Heart left ventricle (tissue), 16 donors: ENCODE results near the gene FLYWCH1. TPM values are rescaled to one million over a fixed set of nuclear protein-coding genes. Genes with fewer than 3 reads are reported as not detected.

Experiments
- ATAC-seq, 4 donors: fragments of 200-7000 bp; cut with Tn5 transposase; one replicate each; pipeline ENCODE4 v1.9.1; 2020 to 2022; ENCODE audit warnings: moderate library complexity in 4 of 4, mild to moderate bottlenecking in 3 of 4, moderate number of reproducible peaks in 1 of 4
- DNase-seq, 5 donors: peaks; one replicate each; pipeline ENCODE4 v3.0.0-alpha.2; 2020
- H3K27ac ChIP-seq, 12 donors: fragments of 200-600 bp; sonication (generic) in 4 of 12; one replicate each; pipeline versions ENCODE4 v1.5.0 to v1.8.0; 2016 to 2022; ENCODE audit warnings: mild to moderate bottlenecking in 2 of 12
- H3K27me3 ChIP-seq, 9 donors: fragments of 200-600 bp; sonication (generic) in 2 of 9; one replicate each; pipeline versions ENCODE4 v1.5.1 to v1.8.0; 2016 to 2022; ENCODE audit warnings: mild to moderate bottlenecking in 3 of 9
- H3K36me3 ChIP-seq, 9 donors: fragments of 200-600 bp; sonication (generic) in 2 of 9; one replicate each; pipeline versions ENCODE4 v1.5.0 to v1.8.0; 2018 to 2022; ENCODE audit warnings: mild to moderate bottlenecking in 2 of 9
- H3K4me1 ChIP-seq, 12 donors: fragments of 200-600 bp; sonication (generic) in 4 of 12; one replicate each; pipeline versions ENCODE4 v1.5.0 to v1.8.0; 2016 to 2022; ENCODE audit warnings: mild to moderate bottlenecking in 3 of 12
- H3K4me3 ChIP-seq, 12 donors: fragments of 200-600 bp; sonication (generic) in 4 of 12; one replicate each; pipeline versions ENCODE4 v1.5.0 to v1.8.0; 2017 to 2022; ENCODE audit warnings: mild to moderate bottlenecking in 9 of 12, moderate library complexity in 4 of 12
- H3K9me3 ChIP-seq, 12 donors: fragments of 200-600 bp; sonication (generic) in 4 of 12; one replicate each; pipeline versions ENCODE4 v1.5.0 to v1.8.0; 2016 to 2022; ENCODE audit warnings: mild to moderate bottlenecking in 1 of 12
- POLR2A ChIP-seq, 2 donors: fragments of 450-650 bp; IDR thresholded peaks; one replicate each; pipeline ENCODE4 v1.6.1; 2017; ENCODE audit warnings: antibody characterized with exemption in 2 of 2, mild to moderate bottlenecking in 2 of 2, moderate library complexity in 2 of 2
- WGBS, 4 donors: extraction: QIAGEN DNeasy Blood & Tissue Kit in 2 of 4; methylation state at CpG; one replicate each; pipeline versions ENCODE4 v1.1.5 to v1.1.7; 2013 to 2018; 5-methylcytosine and 5-hydroxymethylcytosine counted together
- intact Hi-C, 10 donors: fragments of 100-400 bp; cut with DNase I; formaldehyde crosslinking; loops; one replicate each; pipeline versions ENCODE4 v1.11.1 to v1.14.2; 2022
- polyA plus RNA-seq, 2 donors: library from polyadenylated mRNA; stranded (reverse); fragments of 200-250 nt; gene quantifications; one replicate each; pipeline ENCODE4 v1.2.3, GENCODE V29; 2013
- total RNA-seq, 9 donors: library from RNA; depleted of rRNA in 2 of 9; stranded (reverse); fragments of >200 nt in 2 of 9; fragmentation: NEBNext Ultra II Directional in 3 of 9; extraction: Animal tissue kit (Norgen Biotek cat#: 25700) in 3 of 9; gene quantifications; one replicate each; pipeline versions ENCODE4 v1.1.0 to v1.2.4, GENCODE V29; 2016 to 2023
- TF ChIP-seq, protein P1 (sequence below), 12 donors: fragments of 200-600 bp; sonication (generic) in 4 of 12; IDR thresholded peaks; one replicate each; pipeline versions ENCODE4 v1.5.0 to v1.8.0; 2018 to 2022; ENCODE audit warnings: antibody characterized with exemption in 12 of 12, mild to moderate bottlenecking in 5 of 12
- donor health status: ischemic (EF 13 %, LVEDD 7.1; RV severe dilation, severe dysfunction).
- donor health status: healthy with polysubstance abuse.
- donor health status: DM: no; HTN: yes; CAD: no.
- donor health status: DM: no; HTN: no; CAD: no.
- donor health status: ischemic (EF 25% LVEDD 6.9; RV normal size, moderate dysfunction).
- donor health status: ischemic (EF 25% LVEDD 5.7; RV mildly dilated, moderate dysfunction).
- donor health status: healthy.
- donor health status: DM: yes; HTN: yes; CAD: no.
- donor health status: ischemic (EF 35%, LVEDD 5.7; RV mildly dilated, moderate dysfunction).
- donor health status: nonischemic (EF 11% LVEDD 7.7; RV severe dilation, severe dysfunction).
- donor health status: DM: yes; HTN: yes; CAD: no.
- donor health status: PGD.
- donor health status: ischemic (EF 29% LVEDD 5.4; RV normal size, mild dysfunction).
- donor health status: nonischemic (EF 23%, LVEDD 6.1; RV moderate dilation, normal function).

The FLYWCH1 gene
- total and polyA plus RNA-seq, 11 donors = 26.3 to 48.4 (median 34.1) TPM

DNA sequence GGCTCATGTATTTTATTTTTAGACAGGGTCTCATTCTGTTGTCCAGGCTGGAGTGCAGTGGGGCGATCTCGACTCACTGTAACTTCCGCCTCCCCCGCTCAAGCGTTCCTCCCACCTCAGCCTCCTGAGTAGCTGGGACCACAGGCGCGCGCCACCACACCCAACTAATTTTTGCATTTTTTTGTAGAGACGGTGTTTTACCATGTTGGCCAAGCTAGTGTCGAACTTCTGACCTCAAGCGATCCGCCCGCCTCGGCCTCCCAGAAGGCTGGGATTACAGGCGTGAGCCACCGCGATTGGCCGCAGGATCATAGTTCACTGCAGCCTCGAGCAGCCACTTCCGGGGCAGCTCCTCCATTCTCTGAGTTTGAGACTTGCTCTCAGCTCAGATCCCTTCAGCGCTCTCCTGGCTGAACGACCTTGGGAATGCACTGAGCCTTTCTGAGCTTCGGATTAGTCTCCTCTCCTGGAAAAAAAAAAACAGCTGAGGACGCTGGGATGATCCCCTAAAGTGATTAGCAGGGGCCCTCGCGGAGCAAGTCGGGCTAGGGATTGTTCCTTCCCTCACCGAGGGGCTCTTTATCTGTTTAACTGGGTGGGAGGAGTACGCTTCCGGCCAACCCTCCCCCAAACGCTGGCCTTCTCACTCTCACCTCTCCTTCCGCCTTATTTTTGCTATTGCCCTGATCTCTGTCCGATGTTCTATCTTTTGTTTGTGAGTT lies 69.6 kb downstream of the FLYWCH1 start:
- WGBS, 4 donors = 48 to 53% (median 50%) methylated on average over 33 of the region's 33 CpGs
- TF ChIP-seq, protein P1, sequence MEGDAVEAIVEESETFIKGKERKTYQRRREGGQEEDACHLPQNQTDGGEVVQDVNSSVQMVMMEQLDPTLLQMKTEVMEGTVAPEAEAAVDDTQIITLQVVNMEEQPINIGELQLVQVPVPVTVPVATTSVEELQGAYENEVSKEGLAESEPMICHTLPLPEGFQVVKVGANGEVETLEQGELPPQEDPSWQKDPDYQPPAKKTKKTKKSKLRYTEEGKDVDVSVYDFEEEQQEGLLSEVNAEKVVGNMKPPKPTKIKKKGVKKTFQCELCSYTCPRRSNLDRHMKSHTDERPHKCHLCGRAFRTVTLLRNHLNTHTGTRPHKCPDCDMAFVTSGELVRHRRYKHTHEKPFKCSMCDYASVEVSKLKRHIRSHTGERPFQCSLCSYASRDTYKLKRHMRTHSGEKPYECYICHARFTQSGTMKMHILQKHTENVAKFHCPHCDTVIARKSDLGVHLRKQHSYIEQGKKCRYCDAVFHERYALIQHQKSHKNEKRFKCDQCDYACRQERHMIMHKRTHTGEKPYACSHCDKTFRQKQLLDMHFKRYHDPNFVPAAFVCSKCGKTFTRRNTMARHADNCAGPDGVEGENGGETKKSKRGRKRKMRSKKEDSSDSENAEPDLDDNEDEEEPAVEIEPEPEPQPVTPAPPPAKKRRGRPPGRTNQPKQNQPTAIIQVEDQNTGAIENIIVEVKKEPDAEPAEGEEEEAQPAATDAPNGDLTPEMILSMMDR (IDR thresholded peaks at IDR 0.05) = no peak
- no peak for ATAC-seq

DNA sequence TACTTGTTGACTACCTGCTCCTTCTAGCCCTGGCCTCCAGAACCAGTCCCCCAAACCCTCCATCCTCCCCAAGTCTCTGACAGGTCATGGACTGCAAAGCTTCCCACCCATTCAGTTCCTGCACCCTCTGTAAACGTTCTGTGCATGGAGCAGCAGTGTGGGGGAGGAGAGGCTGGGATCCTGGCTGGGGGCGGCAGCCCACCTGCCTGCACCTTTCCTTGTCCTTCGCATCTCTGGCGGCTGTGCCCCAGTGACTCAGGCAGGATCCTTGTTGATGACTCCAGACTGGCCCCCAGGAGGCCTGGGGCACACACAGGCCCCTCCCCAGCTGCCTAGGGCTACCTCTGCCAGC lies 70.1 kb downstream of the FLYWCH1 start:
- intact Hi-C loops = loop anchor here in 1 of 10 donors (2.0 to 5.0 kb wide), 2 partner anchors 55 to 70 kb away; partner anchors contain the start of gene FLYWCH1
- H3K27me3 ChIP-seq = peaks cover 0 to 12% (median 4%) of the 10 kb centered on the region in 9 donors
- DNase-seq (no peak), ATAC-seq (no peak)
- H3K4me1 ChIP-seq = peaks cover 0 to 47% (median 31%) of the 10 kb centered on the region in 12 donors
- no peaks in the 10 kb centered on the region for H3K36me3 ChIP-seq
- H3K9me3 ChIP-seq = no peaks in the 10 kb centered on the region
- WGBS, 4 donors = 65 to 79% (median 75%) methylated on average over 4 of the region's 4 CpGs
- H3K4me3 ChIP-seq = no peak overlapping the region
- TF ChIP-seq POLR2A (IDR thresholded peaks at IDR 0.05) = no peak
- TF ChIP-seq, protein P1 (IDR thresholded peaks at IDR 0.05) = no peak
- no peak overlapping the region for H3K27ac ChIP-seq

More for the DNA sequence above, 69.6 kb downstream of the FLYWCH1 start:
- Histone ChIP-seq H3K4me3 (peak overlapping the region in 10 of 12 donors; percentile 58 to 91 (median 78)), H3K27ac (no peak overlapping the region), H3K36me3 (no peaks in the 10 kb centered on the region), H3K9me3 (no peaks in the 10 kb centered on the region), H3K4me1 (peaks cover 0 to 44% (median 31%) of the 10 kb centered on the region in 12 donors), H3K27me3 (peaks cover 0 to 12% (median 4%) of the 10 kb centered on the region in 9 donors)
- intact Hi-C loops = loop anchor here in 1 of 10 donors (2.0 to 5.0 kb wide), 2 partner anchors 55 to 69 kb away; partner anchors contain the start of gene FLYWCH1
- peak in 1 of 5 donors; percentile 42 for DNase-seq

DNA sequence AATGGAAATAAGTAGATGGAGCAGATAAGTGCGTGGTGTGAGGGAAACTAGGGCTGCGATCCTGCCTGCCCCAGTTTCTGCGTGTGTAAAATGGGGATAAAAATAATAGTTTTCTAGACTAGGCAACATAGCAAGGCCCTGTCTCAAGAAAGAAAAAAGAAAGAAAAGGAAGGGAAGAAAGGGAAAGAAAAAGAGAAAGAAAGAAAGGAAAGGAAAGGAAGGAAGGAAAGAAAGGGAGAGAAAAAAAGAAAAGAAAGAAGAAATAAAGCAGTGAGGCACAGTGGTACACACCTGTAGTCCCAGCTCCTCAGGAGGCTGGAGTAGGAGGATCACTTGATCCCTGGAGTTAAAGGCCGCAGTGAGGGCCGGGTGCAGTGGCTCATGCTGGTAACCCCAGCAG lies 70.7 kb downstream of the FLYWCH1 start:
- no peak overlapping the region for H3K4me3 ChIP-seq
- WGBS, 4 donors = 85 to 90% (median 88%) methylated on average over 5 of the region's 5 CpGs
- H3K4me1 ChIP-seq = peaks cover 0 to 47% (median 31%) of the 10 kb centered on the region in 12 donors

DNA sequence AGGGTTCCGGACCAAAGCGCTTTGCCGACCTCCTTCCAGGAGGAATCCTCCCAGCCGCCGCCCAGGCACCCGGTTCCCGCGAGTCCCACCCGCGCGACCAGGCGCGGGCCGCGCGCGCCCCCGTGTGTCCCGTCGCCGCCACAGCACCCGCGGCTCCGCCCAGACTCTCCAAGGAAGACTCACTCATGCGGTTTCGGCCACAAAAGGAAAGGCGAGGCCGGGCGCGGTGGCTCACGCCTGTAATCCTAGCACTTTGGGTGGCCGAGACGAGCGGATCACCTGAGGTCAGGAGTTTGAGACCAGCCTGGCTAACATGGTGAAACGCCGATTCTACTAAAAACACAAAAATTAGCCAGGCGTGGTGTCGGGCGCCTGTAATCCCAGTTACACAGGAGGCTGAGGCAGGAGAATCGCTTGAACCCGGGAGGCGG lies 72.0 kb downstream of the FLYWCH1 start:
- H3K27ac ChIP-seq = peak overlapping the region in 1 of 12 donors; percentile 31
- peaks cover 0 to 47% (median 31%) of the 10 kb centered on the region in 12 donors for H3K4me1 ChIP-seq
- peak overlapping the region in 7 of 12 donors; percentile 21 to 49 (median 39) for H3K4me3 ChIP-seq

More for the DNA sequence above, 70.7 kb downstream of the FLYWCH1 start:
- H3K27me3 ChIP-seq = peaks cover 0 to 12% (median 4%) of the 10 kb centered on the region in 9 donors
- H3K9me3 ChIP-seq = no peaks in the 10 kb centered on the region
- no peak for TF ChIP-seq POLR2A (IDR thresholded peaks at IDR 0.05)
- TF ChIP-seq, protein P1 (IDR thresholded peaks at IDR 0.05) = no peak
- no peaks in the 10 kb centered on the region for H3K36me3 ChIP-seq
- ATAC-seq (no peak), DNase-seq (no peak)
- intact Hi-C loops = loop anchor here in 1 of 10 donors (5.0 kb wide), 1 partner anchor 70 kb away; the partner anchor contains the start of gene FLYWCH1
- no peak overlapping the region for H3K27ac ChIP-seq

More for the DNA sequence above, 72.0 kb downstream of the FLYWCH1 start:
- peaks cover 0 to 19% (median 7%) of the 10 kb centered on the region in 9 donors for H3K27me3 ChIP-seq
- intact Hi-C loops = loop anchor here in 1 of 10 donors (5.0 kb wide), 1 partner anchor 71 kb away; the partner anchor contains the start of gene FLYWCH1
- H3K36me3 ChIP-seq = no peaks in the 10 kb centered on the region
- ATAC-seq = peak in 3 of 4 donors; percentile 30 to 56 (median 50)
- H3K9me3 ChIP-seq = no peaks in the 10 kb centered on the region
- TF ChIP-seq, protein P1 (IDR thresholded peaks at IDR 0.05) = peak; percentile 87 to 98 (median 97)
- no peak for TF ChIP-seq POLR2A (IDR thresholded peaks at IDR 0.05)
- WGBS, 4 donors = 10 to 19% (median 12%) methylated on average over 22 to 42 of the region's 42 CpGs
- DNase-seq = peak; percentile 72 to 89 (median 82)
